HEK293 (cell line): ENCODE measurements around the gene MYOG.

ENCODE experiments used
- GLIS2 ChIP-seq: fragments of 450-650 bp; formaldehyde crosslinking; IDR thresholded peaks from 2 replicates; pipeline ENCODE4 v1.5.1; 2016; ENCODE audit warnings: missing biosample characterization, missing genetic modification characterization
- KLF7 ChIP-seq: fragments of 450-650 bp; formaldehyde crosslinking; IDR thresholded peaks from 2 replicates; pipeline ENCODE4 v1.5.1; 2016; ENCODE audit warnings: missing biosample characterization, missing genetic modification characterization, borderline replicate concordance
- SALL2 ChIP-seq: fragments of 450-650 bp; formaldehyde crosslinking; IDR thresholded peaks from 2 replicates; pipeline ENCODE4 v1.5.0; 2017; ENCODE audit warnings: missing biosample characterization, mild to moderate bottlenecking, missing genetic modification characterization, borderline replicate concordance
- SP3 ChIP-seq: fragments of 450-650 bp; formaldehyde crosslinking; IDR thresholded peaks from 2 replicates; pipeline ENCODE4 v1.5.1; 2016; ENCODE audit warnings: missing biosample characterization, missing genetic modification characterization
- TRIM28 ChIP-seq: IDR thresholded peaks from 2 replicates; pipeline ENCODE4 v1.6.1; 2011; ENCODE audit warnings: low read length, control low read depth, borderline replicate concordance
- YY1 ChIP-seq: fragments of 450-650 bp; formaldehyde crosslinking; IDR thresholded peaks from 2 replicates; pipeline ENCODE4 v1.5.1; 2018; ENCODE audit warnings: missing biosample characterization, missing genetic modification characterization
- ZBTB7A ChIP-seq: fragments of 450-650 bp; formaldehyde crosslinking; IDR thresholded peaks from 2 replicates; pipeline ENCODE4 v1.5.1; 2016; ENCODE audit warnings: low read depth, missing biosample characterization, missing genetic modification characterization
- ZNF211 ChIP-seq: fragments of 450-650 bp; formaldehyde crosslinking; IDR thresholded peaks from 2 replicates; pipeline ENCODE4 v1.5.1; 2016; ENCODE audit warnings: low read depth, missing biosample characterization, missing genetic modification characterization
- ZNF324 ChIP-seq: fragments of 450-650 bp; formaldehyde crosslinking; IDR thresholded peaks from 2 replicates; pipeline ENCODE4 v1.5.1; 2016; ENCODE audit warnings: missing biosample characterization, missing genetic modification characterization
- ZNF404 ChIP-seq: fragments of 450-650 bp; formaldehyde crosslinking; IDR thresholded peaks from 2 replicates; pipeline ENCODE4 v1.5.1; 2017; ENCODE audit warnings: missing biosample characterization, missing genetic modification characterization
- ZNF785 ChIP-seq: fragments of 450-650 bp; formaldehyde crosslinking; IDR thresholded peaks from 2 replicates; pipeline ENCODE4 v1.5.1; 2016; ENCODE audit warnings: missing biosample characterization, missing genetic modification characterization
- ZNF792 ChIP-seq: fragments of 450-650 bp; formaldehyde crosslinking; IDR thresholded peaks from 2 replicates; pipeline ENCODE4 v1.5.1; 2016; ENCODE audit warnings: missing biosample characterization, missing genetic modification characterization
- TF ChIP-seq, protein P1 (sequence below): fragments of 450-650 bp; formaldehyde crosslinking; IDR thresholded peaks from 2 replicates; pipeline ENCODE4 v1.5.1; 2016; ENCODE audit warnings: missing biosample characterization, missing genetic modification characterization
- TF ChIP-seq, protein P2 (sequence below): fragments of 450-650 bp; formaldehyde crosslinking; IDR thresholded peaks from 2 replicates; pipeline ENCODE4 v1.5.1; 2016; ENCODE audit warnings: missing biosample characterization, missing genetic modification characterization

DNA sequence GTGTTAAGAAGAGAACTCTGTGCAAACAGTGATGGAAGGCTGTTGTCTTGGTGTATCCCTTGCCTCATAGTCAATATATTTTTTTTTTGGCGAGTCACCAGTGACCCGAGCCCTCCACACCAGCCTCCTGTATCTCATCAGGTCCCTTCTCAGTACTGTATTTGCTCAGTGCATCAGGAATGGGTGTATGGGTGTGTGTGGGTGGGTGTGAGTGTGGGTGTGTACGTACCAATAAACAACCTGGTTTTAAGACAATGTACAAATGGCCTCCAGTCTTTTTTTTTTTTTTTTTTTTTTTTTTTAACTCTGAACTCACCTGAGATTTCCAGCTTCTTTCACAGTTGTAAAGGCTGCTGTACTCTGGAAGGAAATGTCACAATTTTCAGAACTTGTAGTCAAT is 7.3 kb downstream of the MYOG start:
- no peak for TF ChIP-seq ZBTB7A
- TF ChIP-seq, protein P1, sequence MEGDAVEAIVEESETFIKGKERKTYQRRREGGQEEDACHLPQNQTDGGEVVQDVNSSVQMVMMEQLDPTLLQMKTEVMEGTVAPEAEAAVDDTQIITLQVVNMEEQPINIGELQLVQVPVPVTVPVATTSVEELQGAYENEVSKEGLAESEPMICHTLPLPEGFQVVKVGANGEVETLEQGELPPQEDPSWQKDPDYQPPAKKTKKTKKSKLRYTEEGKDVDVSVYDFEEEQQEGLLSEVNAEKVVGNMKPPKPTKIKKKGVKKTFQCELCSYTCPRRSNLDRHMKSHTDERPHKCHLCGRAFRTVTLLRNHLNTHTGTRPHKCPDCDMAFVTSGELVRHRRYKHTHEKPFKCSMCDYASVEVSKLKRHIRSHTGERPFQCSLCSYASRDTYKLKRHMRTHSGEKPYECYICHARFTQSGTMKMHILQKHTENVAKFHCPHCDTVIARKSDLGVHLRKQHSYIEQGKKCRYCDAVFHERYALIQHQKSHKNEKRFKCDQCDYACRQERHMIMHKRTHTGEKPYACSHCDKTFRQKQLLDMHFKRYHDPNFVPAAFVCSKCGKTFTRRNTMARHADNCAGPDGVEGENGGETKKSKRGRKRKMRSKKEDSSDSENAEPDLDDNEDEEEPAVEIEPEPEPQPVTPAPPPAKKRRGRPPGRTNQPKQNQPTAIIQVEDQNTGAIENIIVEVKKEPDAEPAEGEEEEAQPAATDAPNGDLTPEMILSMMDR (tag by site-specific recombination), result no peak
- TF ChIP-seq ZNF324, result no peak
- TF ChIP-seq ZNF404 (tag by site-specific recombination), result no peak
- TF ChIP-seq SALL2 (tag by site-specific recombination), result no peak
- TF ChIP-seq ZNF211 (tag by site-specific recombination), result no peak
- TF ChIP-seq ZNF792, result no peak
- no peak for TF ChIP-seq SP3 (tag by site-specific recombination)
- no peak for TF ChIP-seq ZNF785 (tag by site-specific recombination)
- no peak for TF ChIP-seq TRIM28
- TF ChIP-seq, protein P2, sequence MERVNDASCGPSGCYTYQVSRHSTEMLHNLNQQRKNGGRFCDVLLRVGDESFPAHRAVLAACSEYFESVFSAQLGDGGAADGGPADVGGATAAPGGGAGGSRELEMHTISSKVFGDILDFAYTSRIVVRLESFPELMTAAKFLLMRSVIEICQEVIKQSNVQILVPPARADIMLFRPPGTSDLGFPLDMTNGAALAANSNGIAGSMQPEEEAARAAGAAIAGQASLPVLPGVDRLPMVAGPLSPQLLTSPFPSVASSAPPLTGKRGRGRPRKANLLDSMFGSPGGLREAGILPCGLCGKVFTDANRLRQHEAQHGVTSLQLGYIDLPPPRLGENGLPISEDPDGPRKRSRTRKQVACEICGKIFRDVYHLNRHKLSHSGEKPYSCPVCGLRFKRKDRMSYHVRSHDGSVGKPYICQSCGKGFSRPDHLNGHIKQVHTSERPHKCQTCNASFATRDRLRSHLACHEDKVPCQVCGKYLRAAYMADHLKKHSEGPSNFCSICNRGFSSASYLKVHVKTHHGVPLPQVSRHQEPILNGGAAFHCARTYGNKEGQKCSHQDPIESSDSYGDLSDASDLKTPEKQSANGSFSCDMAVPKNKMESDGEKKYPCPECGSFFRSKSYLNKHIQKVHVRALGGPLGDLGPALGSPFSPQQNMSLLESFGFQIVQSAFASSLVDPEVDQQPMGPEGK, result no peak
- TF ChIP-seq YY1 (tag by site-specific recombination), result no peak
- TF ChIP-seq GLIS2, result no peak
- TF ChIP-seq KLF7, result no peak
